Colon (tissue), 2 donors: ENCODE measurements around the gene F2.
"Not testable (repeated sequence)": the region's sequence is repeated elsewhere in the genome, so short reads cannot be mapped to it uniquely, and the experiment has no call there.

Experiments used
- FAIRE-seq: peaks from 2 replicates; lab custom pipeline; 2012; peaks lifted over from hg19 to GRCh38; lab: Jason Lieb, UNC
- donor health status: control.
- donor health status: control.

F2 gene

DNA sequence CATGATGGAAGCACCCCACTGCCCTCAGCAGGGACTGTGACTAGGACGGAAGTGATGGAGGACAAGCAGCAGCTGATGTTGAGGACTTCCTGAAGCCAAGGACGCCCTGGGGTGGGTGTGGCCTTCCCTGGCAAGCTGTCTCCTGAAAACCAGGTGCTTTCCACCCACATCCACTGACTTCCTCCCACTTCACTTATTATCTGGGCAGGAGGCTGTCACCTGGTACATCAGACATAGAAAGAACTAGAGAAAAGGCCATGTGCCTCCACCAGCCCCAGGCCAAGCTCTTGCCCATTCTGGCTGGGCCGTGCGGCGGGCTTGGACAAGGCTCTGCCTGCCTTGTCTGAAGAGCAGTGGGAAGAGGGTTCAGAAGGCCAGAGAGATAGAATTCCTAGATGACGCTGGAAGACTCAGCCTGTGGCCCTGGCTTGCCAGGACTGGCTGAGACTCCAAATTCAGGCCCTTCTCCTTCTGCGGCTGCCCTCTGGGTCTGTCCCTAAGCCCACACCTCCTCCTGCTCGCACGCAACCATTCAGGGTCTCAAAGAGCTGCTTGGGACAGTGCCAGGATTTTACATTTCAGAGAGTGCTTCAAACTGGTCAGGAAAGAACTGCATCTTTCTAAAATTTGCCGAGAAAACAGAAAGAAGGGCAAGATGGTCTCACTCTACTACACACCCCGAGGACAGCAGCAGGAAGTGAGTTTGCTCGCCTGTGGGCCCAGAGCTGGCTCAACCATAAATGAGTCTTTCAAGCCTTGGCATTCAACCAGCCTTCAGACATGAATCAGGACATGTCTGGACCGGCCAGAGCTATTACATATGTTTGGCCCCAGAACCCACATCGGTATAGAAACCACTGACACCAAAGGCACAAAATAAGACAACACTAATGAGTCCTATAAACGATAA is 31.9 kb upstream of the F2 start:
- FAIRE-seq, result no peak

DNA sequence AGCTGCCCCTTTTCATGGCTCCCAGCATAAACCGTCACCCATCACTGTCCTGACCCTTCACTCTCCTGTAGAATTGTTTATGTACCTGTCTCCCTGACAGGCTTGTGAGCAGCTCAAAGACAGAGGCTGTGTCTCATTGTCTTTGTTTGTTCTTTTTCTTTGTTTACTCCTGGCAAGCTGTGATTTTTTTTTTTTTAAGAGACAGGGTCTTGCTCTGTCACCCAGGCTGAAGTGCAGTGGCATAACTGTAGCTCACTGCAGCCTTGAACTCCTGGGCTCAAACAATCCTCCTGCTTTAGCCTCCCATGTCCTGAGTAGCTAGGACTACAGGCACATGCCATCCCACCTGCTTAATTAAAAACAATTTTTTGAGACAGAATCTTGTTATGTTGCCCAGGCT is 28.3 kb upstream of the F2 start:
- FAIRE-seq, result no peak

DNA sequence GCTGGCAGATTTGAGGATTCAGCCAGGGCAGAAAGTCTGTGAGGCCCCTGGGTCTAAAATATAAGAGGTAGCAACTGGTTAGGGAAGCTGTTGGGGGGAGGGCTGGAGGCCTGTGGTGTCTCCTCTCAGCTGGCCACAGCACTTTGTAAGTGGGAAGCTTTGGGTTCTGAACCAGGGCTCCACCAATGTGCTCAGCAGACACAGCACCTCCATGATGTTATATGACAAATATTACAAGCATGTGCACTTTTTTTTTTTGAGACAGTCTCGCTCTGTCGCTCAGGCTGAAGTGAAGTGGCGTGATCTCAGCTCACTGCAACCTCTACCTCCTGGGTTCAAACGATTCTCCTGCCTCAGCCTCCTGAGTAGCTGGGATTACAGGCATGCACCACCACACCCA is 26.6 kb upstream of the F2 start:
- no peak for FAIRE-seq

GRCh38 chr11:46693597-46694012 is 25.4 kb upstream of the F2 start:
- no peak for FAIRE-seq

GRCh38 chr11:46694072-46694471 is 24.9 kb upstream of the F2 start:
- no peak for FAIRE-seq

GRCh38 chr11:46694607-46695006 is 24.4 kb upstream of the F2 start:
- FAIRE-seq, result no peak

- FAIRE-seq, result no peak
Observed at GRCh38 chr11:46695345-46696211, 23.4 kb upstream of the F2 start.

GRCh38 chr11:46696212-46696558 is 22.8 kb upstream of the F2 start:
- FAIRE-seq, result no peak

DNA sequence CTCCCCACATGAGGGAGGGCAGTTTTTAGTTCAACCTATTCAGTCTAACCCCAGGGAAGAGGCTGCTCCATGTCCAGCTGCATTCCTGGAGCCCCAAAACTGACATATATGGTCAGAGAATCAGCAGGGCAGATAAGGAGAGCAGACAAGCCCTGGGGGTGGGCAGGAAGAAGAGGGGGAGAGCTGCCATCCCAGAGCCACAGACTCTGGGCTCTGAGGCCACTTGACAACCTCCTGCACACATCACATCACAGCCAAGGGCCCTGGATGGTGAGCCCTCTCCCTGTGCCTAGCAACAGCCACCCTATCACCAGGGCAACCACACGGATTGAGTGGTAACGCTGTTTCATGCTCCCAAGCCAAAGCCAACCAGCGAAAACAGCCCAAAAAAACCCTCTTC is 21.7 kb upstream of the F2 start:
- FAIRE-seq, result no peak

- FAIRE-seq, result no peak
Observed at GRCh38 chr11:46697723-46698122, 21.3 kb upstream of the F2 start.

DNA sequence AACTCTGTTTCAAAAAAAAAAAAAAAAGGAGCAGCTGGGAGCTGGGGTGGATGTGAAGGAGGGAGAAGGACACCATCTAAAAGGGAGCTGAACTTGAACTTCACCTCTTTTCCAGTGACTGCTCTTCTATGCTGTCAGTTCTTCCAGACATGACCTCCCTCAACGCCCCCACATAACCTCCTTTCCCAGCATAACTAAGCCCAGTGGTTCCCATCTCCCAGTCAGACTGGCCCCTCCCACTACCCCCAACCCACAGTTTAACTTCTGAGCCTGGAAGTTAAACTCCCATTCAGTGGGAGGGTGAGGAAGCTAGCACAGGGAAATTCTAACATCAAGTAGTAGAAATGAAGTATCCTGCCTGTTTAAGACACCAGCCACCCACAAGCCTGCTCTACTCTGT is 20.4 kb upstream of the F2 start:
- FAIRE-seq, result no peak

DNA sequence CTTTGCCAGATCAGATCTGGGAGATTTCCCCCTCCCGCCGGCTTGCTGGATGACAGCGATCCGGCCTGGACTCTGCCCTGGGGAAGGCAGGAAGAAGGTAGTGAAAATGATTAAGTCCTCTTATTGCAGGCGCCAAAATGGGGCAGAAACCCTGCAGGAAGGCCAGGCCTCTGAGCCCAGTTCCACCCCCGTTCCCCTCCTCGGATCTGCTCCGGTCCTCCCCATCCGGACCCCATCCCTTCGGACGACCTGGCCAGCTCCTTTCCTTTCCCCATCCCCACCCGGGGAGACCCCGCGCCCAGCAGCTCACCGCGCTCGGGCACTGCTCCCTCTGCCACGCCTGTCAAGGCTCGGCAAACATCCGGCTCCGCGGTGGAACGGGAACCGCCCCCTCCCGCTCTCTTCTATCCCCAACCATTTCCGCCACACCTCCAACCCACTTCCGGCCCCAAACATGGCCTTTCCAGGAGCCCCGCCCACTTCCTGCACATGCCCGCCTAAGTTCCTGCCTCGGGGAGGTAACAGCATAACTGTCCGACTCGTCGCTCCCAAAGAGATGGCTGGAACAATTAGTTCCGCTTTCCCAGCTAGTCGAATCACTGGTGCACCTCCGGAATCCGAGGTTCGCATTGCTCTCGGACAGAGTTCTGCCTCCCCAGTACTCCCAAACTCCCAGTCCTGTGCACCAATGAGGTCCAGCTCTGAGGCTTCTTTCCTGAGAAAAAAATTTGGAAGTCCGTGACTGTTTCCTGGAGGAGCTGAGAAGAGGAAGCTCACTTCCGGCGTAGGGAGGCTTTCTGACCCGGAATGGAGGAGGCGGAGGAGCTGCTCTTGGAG is 18.6 kb upstream of the F2 start, which contains the start of the genes ARHGAP1 and ZNF408:
Gene ARHGAP1, minus strand, starts transcription at position 379 of the 837 bp plus-strand sequence. CDS start 4,512 bp downstream, outside the sequence.
Gene ZNF408, plus strand, starts transcription at position 791 of the 837 bp plus-strand sequence. Its CDS starts 17 bp downstream, at position 808.
- peak; percentile 43 for FAIRE-seq

- no peak for FAIRE-seq
Observed at GRCh38 chr11:46701078-46701654, 17.8 kb upstream of the F2 start.

DNA sequence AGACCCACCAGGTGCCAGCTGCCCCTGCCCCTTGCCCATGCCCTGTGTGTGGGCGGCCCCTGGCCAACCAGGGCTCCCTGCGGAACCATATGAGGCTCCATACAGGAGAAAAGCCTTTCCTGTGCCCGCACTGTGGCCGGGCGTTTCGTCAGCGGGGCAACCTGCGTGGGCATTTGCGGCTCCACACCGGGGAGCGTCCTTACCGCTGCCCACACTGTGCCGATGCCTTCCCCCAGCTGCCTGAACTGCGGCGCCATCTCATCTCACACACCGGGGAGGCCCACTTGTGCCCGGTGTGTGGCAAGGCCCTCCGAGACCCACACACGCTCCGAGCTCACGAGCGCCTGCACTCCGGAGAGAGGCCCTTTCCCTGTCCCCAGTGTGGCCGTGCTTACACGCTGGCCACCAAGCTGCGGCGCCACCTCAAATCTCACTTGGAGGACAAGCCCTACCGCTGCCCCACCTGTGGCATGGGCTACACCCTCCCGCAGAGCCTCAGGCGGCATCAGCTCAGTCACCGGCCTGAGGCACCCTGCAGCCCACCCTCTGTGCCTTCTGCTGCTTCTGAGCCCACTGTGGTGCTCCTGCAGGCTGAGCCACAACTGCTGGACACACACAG is 13.8 kb upstream of the F2 start:
- FAIRE-seq, result no peak

DNA sequence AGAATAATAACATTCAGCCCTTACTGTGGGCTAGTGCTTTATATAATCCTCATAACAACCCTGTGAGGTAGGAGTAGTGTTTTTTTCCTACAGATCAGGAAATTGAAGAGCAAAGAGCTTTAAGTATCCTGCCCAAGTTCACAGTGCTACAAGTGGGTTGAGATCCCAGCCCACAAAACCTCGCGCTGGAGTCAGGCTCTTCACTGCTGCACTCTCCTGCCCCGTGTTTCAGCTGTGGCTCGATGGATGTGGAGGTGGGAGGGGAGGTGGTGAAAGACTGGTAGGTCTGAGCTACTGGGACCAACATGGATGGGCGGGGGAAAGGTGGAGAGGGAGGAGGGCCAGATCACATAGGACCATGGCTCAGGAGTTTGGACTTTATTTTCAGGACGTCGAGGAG is 12.1 kb upstream of the F2 start:
- FAIRE-seq, result no peak

DNA sequence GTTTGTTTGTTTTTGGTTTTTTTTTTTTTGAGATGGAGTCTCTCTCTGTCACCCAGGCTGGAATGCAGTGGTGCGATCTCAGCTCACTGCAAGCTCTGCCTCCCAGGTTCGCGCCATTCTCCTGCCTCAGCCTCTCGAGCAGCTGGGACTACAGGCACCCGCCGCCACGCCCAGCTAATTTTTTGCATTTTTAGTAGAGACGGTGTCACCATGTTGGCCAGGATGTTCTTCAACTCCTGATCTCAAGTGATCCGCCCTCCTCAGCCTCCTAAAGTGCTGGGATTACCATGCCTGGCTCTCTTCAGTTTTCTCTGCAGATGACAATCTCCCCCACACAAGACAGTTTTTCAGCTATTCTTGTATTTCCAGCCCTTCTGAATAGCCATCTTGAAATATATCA is 9.7 kb upstream of the F2 start:
- not testable (repeated sequence) for FAIRE-seq

DNA sequence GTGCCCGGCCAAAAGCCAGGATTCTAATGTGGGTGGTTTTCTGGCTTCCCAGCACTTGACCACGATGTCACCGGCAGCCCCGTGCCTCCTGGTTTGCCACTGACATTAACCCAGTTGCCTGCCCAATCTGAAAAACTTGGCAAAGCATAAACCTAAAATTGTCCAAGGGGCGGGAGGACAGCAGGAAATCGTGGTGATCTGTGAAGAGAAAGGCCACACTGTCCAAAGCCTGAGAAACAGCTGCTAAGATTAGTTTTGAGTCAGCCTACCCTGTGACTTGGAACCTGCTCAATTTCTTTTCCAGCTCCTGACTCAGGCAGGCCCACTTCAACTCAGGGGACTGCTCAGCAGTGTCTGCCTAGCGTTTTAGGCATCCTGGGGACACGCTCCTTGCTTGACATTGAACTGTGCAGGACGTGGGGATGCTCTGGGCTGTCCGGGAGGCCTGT is 8.2 kb upstream of the F2 start:
- FAIRE-seq, result no peak

GRCh38 chr11:46711303-46711702 is 7.7 kb upstream of the F2 start:
- no peak for FAIRE-seq

DNA sequence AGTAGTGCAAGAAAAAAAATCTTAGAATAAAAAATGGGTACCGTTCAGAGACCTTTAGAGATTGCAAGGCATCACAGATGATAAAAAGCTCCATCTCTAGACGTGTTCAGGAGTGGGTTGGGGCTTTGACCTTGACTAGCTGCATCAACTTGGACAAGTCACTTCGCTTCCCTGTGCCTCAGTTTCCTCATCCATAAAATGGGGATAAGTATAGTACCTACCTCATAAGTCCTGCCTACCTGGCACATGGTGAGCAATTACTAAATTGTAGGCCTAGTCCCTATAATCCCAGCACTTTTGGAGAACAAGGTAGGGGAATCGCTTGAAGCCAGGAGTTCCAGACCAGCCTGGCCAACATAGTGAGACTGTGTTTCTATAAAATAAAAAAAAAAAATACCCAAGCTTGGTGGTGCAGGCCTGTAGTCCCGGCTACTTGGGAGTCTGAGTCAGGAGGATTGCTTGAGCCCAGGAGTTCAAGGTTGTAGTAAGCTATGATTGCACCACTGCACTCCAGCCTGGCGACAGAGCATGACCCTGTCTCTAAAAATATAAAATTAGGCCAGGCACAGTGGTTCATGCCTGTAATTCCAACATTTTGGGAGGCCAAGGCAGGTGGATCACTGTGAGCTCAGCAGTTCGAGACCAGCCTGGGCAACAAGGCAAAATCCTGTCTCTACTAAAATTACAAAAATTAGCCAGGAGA is 6.0 kb upstream of the F2 start:
- FAIRE-seq, result no peak

GRCh38 chr11:46717825-46718154 is 1.2 kb upstream of the F2 start:
- not testable (repeated sequence) for FAIRE-seq
